ENCODE results near the gene ERMN.
"Not testable (repeated sequence)": the region's sequence is repeated elsewhere in the genome, so short reads cannot be mapped to it uniquely, and the experiment has no call there.

Gene ERMN, protein sequence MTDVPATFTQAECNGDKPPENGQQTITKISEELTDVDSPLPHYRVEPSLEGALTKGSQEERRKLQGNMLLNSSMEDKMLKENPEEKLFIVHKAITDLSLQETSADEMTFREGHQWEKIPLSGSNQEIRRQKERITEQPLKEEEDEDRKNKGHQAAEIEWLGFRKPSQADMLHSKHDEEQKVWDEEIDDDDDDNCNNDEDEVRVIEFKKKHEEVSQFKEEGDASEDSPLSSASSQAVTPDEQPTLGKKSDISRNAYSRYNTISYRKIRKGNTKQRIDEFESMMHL

DNA sequence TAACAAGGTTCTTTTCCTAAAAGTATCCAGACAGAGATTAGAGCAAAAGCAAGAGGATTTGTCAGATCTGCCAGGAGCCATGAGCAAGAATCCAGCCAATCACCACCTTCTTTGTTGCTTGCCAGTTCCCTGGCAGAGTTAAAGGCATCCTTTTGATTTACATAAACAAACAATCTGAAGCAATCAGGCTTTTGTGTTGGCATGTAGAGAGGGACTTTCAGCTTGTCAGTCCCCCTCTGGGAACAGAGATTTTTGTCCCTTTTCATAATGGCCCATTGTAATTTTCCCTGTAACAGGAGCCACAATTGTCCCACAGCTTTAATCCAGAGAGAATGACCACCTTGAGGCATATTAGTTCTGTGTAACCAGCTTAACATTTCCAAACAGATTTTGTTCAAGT is at the start of gene ERMN:
Gene ERMN (minus strand): TSS at position 39 of the 400 bp plus-strand sequence. CDS start 182 bp downstream, outside the sequence.
- no peak for DNase-seq (ENCODE audit: low read depth)
- TF ChIP-seq, protein P1, sequence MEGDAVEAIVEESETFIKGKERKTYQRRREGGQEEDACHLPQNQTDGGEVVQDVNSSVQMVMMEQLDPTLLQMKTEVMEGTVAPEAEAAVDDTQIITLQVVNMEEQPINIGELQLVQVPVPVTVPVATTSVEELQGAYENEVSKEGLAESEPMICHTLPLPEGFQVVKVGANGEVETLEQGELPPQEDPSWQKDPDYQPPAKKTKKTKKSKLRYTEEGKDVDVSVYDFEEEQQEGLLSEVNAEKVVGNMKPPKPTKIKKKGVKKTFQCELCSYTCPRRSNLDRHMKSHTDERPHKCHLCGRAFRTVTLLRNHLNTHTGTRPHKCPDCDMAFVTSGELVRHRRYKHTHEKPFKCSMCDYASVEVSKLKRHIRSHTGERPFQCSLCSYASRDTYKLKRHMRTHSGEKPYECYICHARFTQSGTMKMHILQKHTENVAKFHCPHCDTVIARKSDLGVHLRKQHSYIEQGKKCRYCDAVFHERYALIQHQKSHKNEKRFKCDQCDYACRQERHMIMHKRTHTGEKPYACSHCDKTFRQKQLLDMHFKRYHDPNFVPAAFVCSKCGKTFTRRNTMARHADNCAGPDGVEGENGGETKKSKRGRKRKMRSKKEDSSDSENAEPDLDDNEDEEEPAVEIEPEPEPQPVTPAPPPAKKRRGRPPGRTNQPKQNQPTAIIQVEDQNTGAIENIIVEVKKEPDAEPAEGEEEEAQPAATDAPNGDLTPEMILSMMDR (conservative IDR thresholded peaks at IDR 0.05; ENCODE audit: low read length), result no peak
- H3K4me3 ChIP-seq (ENCODE audit: low read length), result no peak within 1 kb of the TSS

DNA sequence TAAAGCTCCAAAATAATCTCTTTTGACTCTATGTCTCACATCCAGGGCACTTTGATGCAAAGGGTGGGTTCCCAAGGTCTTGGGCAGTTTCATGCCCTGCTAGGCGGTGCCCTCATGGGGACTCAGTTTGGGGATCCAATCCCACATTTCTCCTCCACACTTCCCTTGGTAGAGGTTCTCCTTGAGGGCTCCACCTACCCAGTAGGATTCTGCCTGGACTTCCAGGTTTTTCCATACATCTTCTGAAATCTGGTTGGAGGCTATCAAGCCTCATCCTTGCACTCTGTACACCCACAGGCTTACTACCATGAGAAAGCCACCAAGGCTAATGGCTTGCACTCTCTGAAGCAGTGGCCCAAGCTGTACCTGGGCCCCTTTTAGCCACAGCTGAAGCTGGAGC is 49.8 kb upstream of the ERMN start:
- no peak for DNase-seq (ENCODE audit: low read depth)
- TF ChIP-seq, protein P1 (conservative IDR thresholded peaks at IDR 0.05; ENCODE audit: low read length), result no peak
- no peak overlapping the region for H3K4me3 ChIP-seq (ENCODE audit: low read length)

DNA sequence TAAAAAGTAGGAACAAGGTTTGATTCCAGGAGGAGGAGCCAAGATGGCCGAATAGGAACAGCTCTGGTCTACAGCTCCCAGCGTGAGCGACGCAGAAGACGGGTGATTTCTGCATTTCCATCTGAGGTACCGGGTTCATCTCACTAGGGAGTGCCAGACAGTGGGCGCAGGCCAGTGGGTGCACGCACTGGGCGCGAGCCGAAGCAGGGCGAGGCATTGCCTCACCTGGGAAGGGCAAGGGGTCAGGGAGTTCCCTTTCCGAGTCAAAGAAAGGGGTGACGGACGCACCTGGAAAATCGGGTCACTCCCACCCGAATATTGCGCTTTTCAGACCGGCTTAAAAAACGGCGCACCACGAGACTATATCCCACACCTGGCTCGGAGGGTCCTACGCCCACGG is 42.9 kb upstream of the ERMN start:
- H3K4me3 ChIP-seq (ENCODE audit: low read length); DNase-seq (ENCODE audit: low read depth): not testable (repeated sequence)

DNA sequence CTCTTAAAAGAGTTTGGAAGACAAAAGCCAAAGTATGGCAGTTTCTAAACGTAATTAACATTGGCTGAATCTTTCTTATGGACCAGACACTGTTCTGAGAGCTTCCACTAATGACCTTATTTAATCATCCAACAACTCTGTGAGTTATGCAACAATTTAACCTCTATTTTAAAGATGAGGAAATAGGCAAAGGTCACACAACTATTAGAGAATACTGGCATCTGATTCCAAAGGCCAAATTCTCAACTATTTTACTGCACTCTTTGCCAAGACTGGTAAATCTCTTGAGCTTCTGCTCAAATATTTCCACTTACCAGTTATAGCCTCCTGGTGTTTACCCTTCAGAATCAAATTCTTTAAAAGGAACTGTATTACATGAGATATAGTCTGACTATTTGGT is 42.1 kb upstream of the ERMN start:
- H3K4me3 ChIP-seq (ENCODE audit: low read length), result no peak overlapping the region
- DNase-seq (ENCODE audit: low read depth), result no peak
- TF ChIP-seq, protein P1 (conservative IDR thresholded peaks at IDR 0.05; ENCODE audit: low read length), result no peak

DNA sequence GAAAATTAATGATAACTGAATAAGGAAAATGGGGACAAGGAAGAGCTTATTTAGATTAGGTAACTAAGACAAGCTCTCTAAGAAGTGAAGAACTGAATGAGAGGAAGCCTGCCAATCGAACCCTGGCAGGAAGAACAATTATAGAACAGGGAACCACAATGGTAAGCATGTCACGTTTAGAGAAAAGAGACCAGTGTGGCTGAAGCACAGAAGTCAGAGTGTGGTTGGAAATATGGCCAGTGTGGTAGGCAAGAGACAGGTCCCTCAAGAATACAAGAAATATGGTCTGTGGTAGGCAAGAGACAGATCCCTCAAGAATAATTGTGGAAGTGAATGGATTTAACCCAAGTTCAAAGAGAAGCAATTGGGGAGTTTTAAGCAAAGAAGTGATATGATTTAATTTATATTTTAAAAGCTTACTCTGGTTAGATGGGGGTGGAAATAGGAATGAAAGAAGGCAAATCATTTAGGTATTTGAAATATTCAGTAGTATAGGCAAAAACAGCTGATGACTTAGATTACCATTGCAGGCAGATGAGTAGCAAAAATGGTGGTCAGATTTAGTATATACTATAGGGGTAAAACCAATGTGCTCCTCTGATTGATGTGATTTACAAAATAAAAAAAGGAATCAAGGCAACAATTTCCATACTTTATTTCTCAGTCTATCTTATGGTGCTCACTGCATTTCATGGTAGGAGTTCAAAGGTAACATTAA is 38.8 kb upstream of the ERMN start:
- DNase-seq (ENCODE audit: low read depth), result no peak
- no peak overlapping the region for H3K4me3 ChIP-seq (ENCODE audit: low read length)
- TF ChIP-seq, protein P1 (conservative IDR thresholded peaks at IDR 0.05; ENCODE audit: low read length), result no peak

DNA sequence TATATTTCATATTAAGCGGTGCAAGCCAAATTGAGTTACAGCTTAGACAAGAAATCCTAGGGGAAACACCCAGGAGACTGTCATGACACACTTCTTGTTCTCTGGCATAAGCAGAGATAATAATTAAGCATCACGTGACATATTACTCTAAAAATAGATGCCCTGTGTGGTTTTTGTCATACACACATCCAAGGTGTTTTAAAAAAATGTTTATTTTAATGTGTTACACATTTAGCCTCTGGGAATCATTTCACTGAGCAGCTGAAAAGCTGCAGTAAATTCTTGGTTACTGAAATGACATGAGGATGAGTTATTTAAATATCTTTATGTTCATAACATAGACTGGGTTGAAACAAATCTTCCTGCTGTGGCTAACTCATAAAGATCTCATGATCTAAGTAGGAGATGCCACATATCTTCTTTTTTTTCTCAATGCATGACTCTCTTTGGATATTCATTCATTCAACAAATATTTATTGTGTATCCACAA is 38.0 kb upstream of the ERMN start:
- H3K4me3 ChIP-seq (ENCODE audit: low read length), result no peak overlapping the region
- TF ChIP-seq, protein P1 (conservative IDR thresholded peaks at IDR 0.05; ENCODE audit: low read length), result no peak
- DNase-seq (ENCODE audit: low read depth), result peak; percentile 45

DNA sequence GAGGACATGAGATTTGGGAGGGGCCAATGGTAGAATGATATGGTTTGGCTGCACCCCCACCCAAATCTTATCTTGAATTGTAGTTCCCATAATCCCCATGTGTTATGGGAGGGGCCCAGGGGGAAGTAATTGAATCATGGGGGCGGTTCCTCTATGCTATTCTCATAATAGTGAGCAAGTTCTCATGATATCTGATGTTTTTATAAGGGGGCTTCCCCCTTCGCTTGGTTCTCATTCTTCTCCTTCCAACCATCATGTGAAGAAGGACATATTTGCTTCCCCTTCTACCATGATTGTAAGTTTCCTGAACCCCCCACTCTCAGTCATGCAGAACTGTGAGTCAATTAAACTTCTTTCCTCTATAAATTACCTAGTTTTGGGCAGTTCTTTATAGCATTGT is 37.0 kb upstream of the ERMN start:
- DNase-seq (ENCODE audit: low read depth), result no peak
- H3K4me3 ChIP-seq (ENCODE audit: low read length), result no peak overlapping the region
- TF ChIP-seq, protein P1 (conservative IDR thresholded peaks at IDR 0.05; ENCODE audit: low read length), result no peak

All from AG10803 (cell line).